C4-2B (cell line): ENCODE data around the gene PDGFD.

Source experiments
- ZFX ChIP-seq: fragments of 450-650 bp; IDR thresholded peaks from 2 replicates; pipeline ENCODE4 v1.6.1; 2017
- TF ChIP-seq, protein P1 (sequence below): fragments of 450-650 bp; conservative IDR thresholded peaks from 2 replicates; pipeline ENCODE4 v1.5.1; 2017; ENCODE audit warnings: mild to moderate bottlenecking

DNA sequence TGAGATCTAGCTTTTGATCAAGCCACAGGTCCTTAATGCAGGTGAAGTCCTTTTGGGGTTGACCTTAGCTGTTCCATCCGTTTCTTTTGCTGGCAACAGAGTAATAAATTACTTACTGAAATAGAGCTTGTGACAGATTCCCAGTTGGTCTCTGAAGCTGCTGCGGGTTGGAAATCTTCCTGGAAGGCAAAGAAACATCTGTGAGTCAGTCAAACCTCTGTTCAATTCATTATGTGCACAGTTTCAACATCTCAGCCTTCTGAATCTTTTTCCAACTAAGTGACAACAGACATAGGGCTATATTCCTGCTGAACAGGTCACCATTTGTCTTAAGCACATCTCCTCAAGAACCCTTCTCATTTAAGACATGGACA, 216.4 kb downstream of the PDGFD start:
- TF ChIP-seq, protein P1, sequence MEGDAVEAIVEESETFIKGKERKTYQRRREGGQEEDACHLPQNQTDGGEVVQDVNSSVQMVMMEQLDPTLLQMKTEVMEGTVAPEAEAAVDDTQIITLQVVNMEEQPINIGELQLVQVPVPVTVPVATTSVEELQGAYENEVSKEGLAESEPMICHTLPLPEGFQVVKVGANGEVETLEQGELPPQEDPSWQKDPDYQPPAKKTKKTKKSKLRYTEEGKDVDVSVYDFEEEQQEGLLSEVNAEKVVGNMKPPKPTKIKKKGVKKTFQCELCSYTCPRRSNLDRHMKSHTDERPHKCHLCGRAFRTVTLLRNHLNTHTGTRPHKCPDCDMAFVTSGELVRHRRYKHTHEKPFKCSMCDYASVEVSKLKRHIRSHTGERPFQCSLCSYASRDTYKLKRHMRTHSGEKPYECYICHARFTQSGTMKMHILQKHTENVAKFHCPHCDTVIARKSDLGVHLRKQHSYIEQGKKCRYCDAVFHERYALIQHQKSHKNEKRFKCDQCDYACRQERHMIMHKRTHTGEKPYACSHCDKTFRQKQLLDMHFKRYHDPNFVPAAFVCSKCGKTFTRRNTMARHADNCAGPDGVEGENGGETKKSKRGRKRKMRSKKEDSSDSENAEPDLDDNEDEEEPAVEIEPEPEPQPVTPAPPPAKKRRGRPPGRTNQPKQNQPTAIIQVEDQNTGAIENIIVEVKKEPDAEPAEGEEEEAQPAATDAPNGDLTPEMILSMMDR = no peak
- no peak for TF ChIP-seq ZFX
